ENCODE measurements around the gene ADGRD2.

Gene ADGRD2

GRCh38 chr9:124456341-124457078, 6.3 kb downstream of the ADGRD2 start:
- no peak for TF ChIP-seq TAF1 (IDR thresholded peaks at IDR 0.05; ENCODE audit: borderline replicate concordance, insufficient read depth, low read length)
- no peak for TF ChIP-seq POLR2AphosphoS5 (IDR thresholded peaks at IDR 0.05; ENCODE audit: low read depth, low read length)
- TF ChIP-seq FOXP2 (optimal IDR thresholded peaks at IDR 0.05; ENCODE audit: borderline replicate concordance, extremely low read depth, extremely low read length, insufficient read depth), result no peak
- no peak for TF ChIP-seq REST (IDR thresholded peaks at IDR 0.05; ENCODE audit: insufficient read depth in 1 of 2, low read depth in 2 of 2, low read length in 2 of 2)
- TF ChIP-seq SIN3A (IDR thresholded peaks at IDR 0.05; ENCODE audit: borderline replicate concordance, insufficient read depth, low read length), result no peak

- TF ChIP-seq SIN3A (IDR thresholded peaks at IDR 0.05; ENCODE audit: borderline replicate concordance, insufficient read depth, low read length) (no peak), TAF1 (IDR thresholded peaks at IDR 0.05; ENCODE audit: borderline replicate concordance, insufficient read depth, low read length) (no peak), FOXP2 (optimal IDR thresholded peaks at IDR 0.05; ENCODE audit: borderline replicate concordance, extremely low read depth, extremely low read length, insufficient read depth) (no peak), REST (IDR thresholded peaks at IDR 0.05; ENCODE audit: insufficient read depth in 1 of 2, low read depth in 2 of 2, low read length in 2 of 2) (no peak), POLR2AphosphoS5 (IDR thresholded peaks at IDR 0.05; ENCODE audit: low read depth, low read length) (no peak)
Measured at GRCh38 chr9:124457079-124457886, 7.0 kb downstream of the ADGRD2 start.

- TF ChIP-seq FOXP2 (optimal IDR thresholded peaks at IDR 0.05; ENCODE audit: borderline replicate concordance, extremely low read depth, extremely low read length, insufficient read depth), result no peak
- TF ChIP-seq TAF1 (IDR thresholded peaks at IDR 0.05; ENCODE audit: borderline replicate concordance, insufficient read depth, low read length), result no peak
- no peak for TF ChIP-seq SIN3A (IDR thresholded peaks at IDR 0.05; ENCODE audit: borderline replicate concordance, insufficient read depth, low read length)
- TF ChIP-seq REST (IDR thresholded peaks at IDR 0.05; ENCODE audit: insufficient read depth in 1 of 2, low read depth in 2 of 2, low read length in 2 of 2), result no peak
- no peak for TF ChIP-seq POLR2AphosphoS5 (IDR thresholded peaks at IDR 0.05; ENCODE audit: low read depth, low read length)
Measured at GRCh38 chr9:124457887-124458431, 7.7 kb downstream of the ADGRD2 start.

- TF ChIP-seq SIN3A (IDR thresholded peaks at IDR 0.05; ENCODE audit: borderline replicate concordance, insufficient read depth, low read length) (no peak), REST (IDR thresholded peaks at IDR 0.05; ENCODE audit: insufficient read depth in 1 of 2, low read depth in 2 of 2, low read length in 2 of 2) (no peak), TAF1 (IDR thresholded peaks at IDR 0.05; ENCODE audit: borderline replicate concordance, insufficient read depth, low read length) (no peak), FOXP2 (optimal IDR thresholded peaks at IDR 0.05; ENCODE audit: borderline replicate concordance, extremely low read depth, extremely low read length, insufficient read depth) (no peak), POLR2AphosphoS5 (IDR thresholded peaks at IDR 0.05; ENCODE audit: low read depth, low read length) (no peak)
Measured at GRCh38 chr9:124458441-124458840, 8.2 kb downstream of the ADGRD2 start.

Data from PFSK-1 (cell line).